ENCODE measurements around the gene C5orf15. TPM values are rescaled to one million over a fixed set of nuclear protein-coding genes. Genes with fewer than 3 reads are reported as not detected.

C5orf15 gene
- total RNA-seq, 4 donors from 2014 or later, result 29.3 to 34.4 (median 32.0) TPM

- no peak overlapping the region for H3K27ac ChIP-seq
- H3K4me3 ChIP-seq, result no peak overlapping the region
- H3K9me3 ChIP-seq, result no peaks in the 10 kb centered on the region
- peaks cover 40% of the 10 kb centered on the region for H3K36me3 ChIP-seq
- no peaks in the 10 kb centered on the region for H3K27me3 ChIP-seq
- WGBS, result 49% methylated on average over 2 of the region's 2 CpGs
- peaks cover 52% of the 10 kb centered on the region for H3K4me1 ChIP-seq
- DNase-seq (ENCODE audit: low spot score in 2 of 2), result no peak
- TF ChIP-seq EP300 (IDR thresholded peaks at IDR 0.05) (no peak), POLR2A (IDR thresholded peaks at IDR 0.05) (no peak), CTCF (IDR thresholded peaks at IDR 0.05) (no peak), POLR2AphosphoS5 (IDR thresholded peaks at IDR 0.05) (no peak)
Measured at GRCh38 chr5:133993185-133993936, 24.9 kb upstream of the C5orf15 start.

- H3K27me3 ChIP-seq, result no peaks in the 10 kb centered on the region
- no peak overlapping the region for H3K4me3 ChIP-seq
- H3K4me1 ChIP-seq, result peaks cover 51% of the 10 kb centered on the region
- TF ChIP-seq CTCF (IDR thresholded peaks at IDR 0.05), result no peak
- TF ChIP-seq EP300 (IDR thresholded peaks at IDR 0.05), result no peak
- no peak for TF ChIP-seq POLR2A (IDR thresholded peaks at IDR 0.05)
- no peak for TF ChIP-seq POLR2AphosphoS5 (IDR thresholded peaks at IDR 0.05)
- WGBS, result 62% methylated on average over 5 of the region's 8 CpGs
- no peak for DNase-seq (ENCODE audit: low spot score in 2 of 2)
- H3K9me3 ChIP-seq, result no peaks in the 10 kb centered on the region
- H3K27ac ChIP-seq, result no peak overlapping the region
- peaks cover 48% of the 10 kb centered on the region for H3K36me3 ChIP-seq
Measured at GRCh38 chr5:133992429-133993155, 24.2 kb upstream of the C5orf15 start.

- H3K4me1 ChIP-seq, result peaks cover 42% of the 10 kb centered on the region
- no peak for DNase-seq (ENCODE audit: low spot score in 2 of 2)
- H3K9me3 ChIP-seq, result no peaks in the 10 kb centered on the region
- TF ChIP-seq EP300 (IDR thresholded peaks at IDR 0.05), result no peak
- no peak for TF ChIP-seq POLR2A (IDR thresholded peaks at IDR 0.05)
- no peak for TF ChIP-seq POLR2AphosphoS5 (IDR thresholded peaks at IDR 0.05)
- no peak for TF ChIP-seq CTCF (IDR thresholded peaks at IDR 0.05)
- peaks cover 58% of the 10 kb centered on the region for H3K36me3 ChIP-seq
- no peak overlapping the region for H3K4me3 ChIP-seq
- no peaks in the 10 kb centered on the region for H3K27me3 ChIP-seq
- WGBS, result 93% methylated on average over 5 of the region's 5 CpGs
- H3K27ac ChIP-seq, result no peak overlapping the region
Measured at GRCh38 chr5:133991171-133991910, 22.9 kb upstream of the C5orf15 start.

- 80% methylated on average over 6 of the region's 6 CpGs for WGBS
- no peak for DNase-seq (ENCODE audit: low spot score in 2 of 2)
- H3K36me3 ChIP-seq, result peaks cover 68% of the 10 kb centered on the region
Measured at GRCh38 chr5:133990396-133990795, 22.0 kb upstream of the C5orf15 start.

More at GRCh38 chr5:133990396-133990795, 22.0 kb upstream of the C5orf15 start:
- Histone ChIP-seq H3K9me3 (no peaks in the 10 kb centered on the region), H3K27me3 (no peaks in the 10 kb centered on the region), H3K4me1 (peaks cover 33% of the 10 kb centered on the region), H3K4me3 (no peak overlapping the region), H3K27ac (no peak overlapping the region)
- TF ChIP-seq POLR2AphosphoS5 (IDR thresholded peaks at IDR 0.05) (no peak), CTCF (IDR thresholded peaks at IDR 0.05) (no peak), EP300 (IDR thresholded peaks at IDR 0.05) (no peak), POLR2A (IDR thresholded peaks at IDR 0.05) (no peak)
